LNCAP (cell line): ENCODE data around the gene UNC5A.

ENCODE experiments used
- CTCF ChIP-seq: fragments of 450-650 bp; IDR thresholded peaks from 2 replicates; pipeline ENCODE4 v1.5.1; 2017; ENCODE audit warnings: mild to moderate bottlenecking

UNC5A gene

GRCh38 chr5:176899296-176899891, 89.0 kb downstream of the UNC5A start, which contains the start of gene HK3:
Gene HK3, minus strand, starts transcription at chr5:176899346. Its CDS starts 3,187 bp downstream, at chr5:176896159.
- no peak for TF ChIP-seq CTCF

DNA sequence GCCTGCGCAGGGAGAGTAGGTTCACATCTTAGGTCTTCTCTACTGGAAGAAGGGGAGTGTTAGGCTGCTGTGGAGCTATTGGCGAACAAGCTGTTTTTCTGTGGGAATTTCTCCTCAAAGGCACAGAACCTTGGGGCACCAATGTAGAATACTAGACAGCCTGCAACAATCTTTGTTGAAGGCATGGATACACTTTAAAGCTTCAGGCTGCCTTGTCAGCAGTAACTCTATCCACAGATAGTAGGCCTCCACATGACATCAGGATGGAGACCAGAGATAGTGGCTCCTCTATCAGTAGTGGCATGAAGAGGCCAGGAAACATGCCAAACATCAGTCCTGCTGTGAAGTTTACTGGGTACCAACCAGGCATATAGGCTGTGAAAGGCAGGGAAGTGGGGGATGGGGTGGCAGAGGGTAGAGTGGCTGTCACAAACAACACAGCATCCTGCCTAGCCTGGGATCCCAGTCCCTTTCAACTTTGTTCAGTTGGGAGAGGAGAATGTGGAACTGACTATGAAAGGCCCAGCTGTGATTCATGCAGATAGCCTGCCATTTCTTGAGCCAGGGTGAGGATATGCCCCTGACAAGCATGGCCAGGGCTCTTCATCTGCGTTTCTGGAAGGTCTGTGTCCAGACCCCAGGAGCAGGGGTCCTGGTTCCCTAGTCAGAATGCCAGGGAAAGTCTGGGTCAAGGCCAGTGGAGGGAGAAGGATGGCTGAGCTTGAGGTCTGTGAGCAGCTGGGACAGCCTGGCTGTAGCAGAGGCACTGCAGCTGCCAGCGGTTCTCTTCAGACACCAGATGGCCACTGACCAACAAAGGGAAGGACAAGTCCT, 89.8 kb downstream of the UNC5A start:
- TF ChIP-seq CTCF = no peak

- no peak for TF ChIP-seq CTCF
Measured at GRCh38 chr5:176900780-176901204, 90.4 kb downstream of the UNC5A start.

- no peak for TF ChIP-seq CTCF
Measured at GRCh38 chr5:176901260-176902101, 91.1 kb downstream of the UNC5A start.

DNA sequence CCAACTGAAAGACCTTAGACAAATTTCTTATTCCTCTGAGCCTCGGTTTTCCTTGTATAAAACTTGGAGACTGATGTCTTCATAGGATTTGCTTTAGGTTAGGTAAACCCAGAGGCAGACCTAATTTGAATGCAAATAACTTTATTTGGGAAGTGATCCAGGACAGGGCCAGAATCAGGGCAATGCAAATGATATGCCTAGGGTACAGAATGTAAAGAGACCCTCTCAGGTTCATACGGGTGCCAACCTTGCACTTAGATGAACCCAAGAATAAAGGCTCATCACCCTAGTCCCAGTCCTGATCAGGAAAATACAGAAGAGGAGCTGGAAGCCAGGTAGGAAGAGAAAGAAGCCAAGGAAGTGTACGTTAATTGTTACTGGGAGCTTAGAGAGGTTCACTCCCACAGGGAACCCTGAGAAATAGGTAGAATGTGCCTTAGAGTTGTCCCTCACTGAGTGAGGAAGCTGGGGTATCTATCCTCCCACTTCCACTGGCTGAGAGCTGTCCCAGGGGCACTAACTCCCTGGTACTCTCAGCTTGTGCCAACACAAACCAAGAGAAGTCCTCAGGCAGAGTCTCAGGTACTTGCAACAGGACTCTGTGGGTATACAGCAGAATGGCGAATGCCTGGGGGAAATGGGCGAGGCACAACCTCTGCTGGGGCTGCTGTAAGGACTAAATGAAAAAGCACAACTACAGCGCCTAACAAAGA, 91.9 kb downstream of the UNC5A start:
- no peak for TF ChIP-seq CTCF

GRCh38 chr5:176902911-176903664, 92.7 kb downstream of the UNC5A start:
- TF ChIP-seq CTCF = no peak
